AG09319 (cell line): ENCODE results near the gene CPLANE2.
"Not testable (repeated sequence)": the region's sequence is repeated elsewhere in the genome, so short reads cannot be mapped to it uniquely, and the experiment has no call there.

Source experiments
- DNase-seq: peaks from one replicate; pipeline ENCODE4 v3.0.0-alpha.2; 2010; ENCODE audit warnings: low read depth; ENCODE audit errors: extremely low read depth
- TF ChIP-seq, protein P1 (sequence below): IDR thresholded peaks from 2 replicates; pipeline ENCODE4 v1.5.1; 2011; ENCODE audit warnings: low read depth, mild to moderate bottlenecking, inconsistent platforms, low read length, moderate library complexity

Gene CPLANE2

GRCh38 chr1:16218014-16218673, 18.8 kb downstream of the CPLANE2 start:
- DNase-seq, result no peak
- TF ChIP-seq, protein P1, sequence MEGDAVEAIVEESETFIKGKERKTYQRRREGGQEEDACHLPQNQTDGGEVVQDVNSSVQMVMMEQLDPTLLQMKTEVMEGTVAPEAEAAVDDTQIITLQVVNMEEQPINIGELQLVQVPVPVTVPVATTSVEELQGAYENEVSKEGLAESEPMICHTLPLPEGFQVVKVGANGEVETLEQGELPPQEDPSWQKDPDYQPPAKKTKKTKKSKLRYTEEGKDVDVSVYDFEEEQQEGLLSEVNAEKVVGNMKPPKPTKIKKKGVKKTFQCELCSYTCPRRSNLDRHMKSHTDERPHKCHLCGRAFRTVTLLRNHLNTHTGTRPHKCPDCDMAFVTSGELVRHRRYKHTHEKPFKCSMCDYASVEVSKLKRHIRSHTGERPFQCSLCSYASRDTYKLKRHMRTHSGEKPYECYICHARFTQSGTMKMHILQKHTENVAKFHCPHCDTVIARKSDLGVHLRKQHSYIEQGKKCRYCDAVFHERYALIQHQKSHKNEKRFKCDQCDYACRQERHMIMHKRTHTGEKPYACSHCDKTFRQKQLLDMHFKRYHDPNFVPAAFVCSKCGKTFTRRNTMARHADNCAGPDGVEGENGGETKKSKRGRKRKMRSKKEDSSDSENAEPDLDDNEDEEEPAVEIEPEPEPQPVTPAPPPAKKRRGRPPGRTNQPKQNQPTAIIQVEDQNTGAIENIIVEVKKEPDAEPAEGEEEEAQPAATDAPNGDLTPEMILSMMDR, result no peak

- TF ChIP-seq, protein P1, result no peak
- peak; percentile 95 for DNase-seq
Measured at GRCh38 chr1:16217061-16217785, 19.8 kb downstream of the CPLANE2 start.

DNA sequence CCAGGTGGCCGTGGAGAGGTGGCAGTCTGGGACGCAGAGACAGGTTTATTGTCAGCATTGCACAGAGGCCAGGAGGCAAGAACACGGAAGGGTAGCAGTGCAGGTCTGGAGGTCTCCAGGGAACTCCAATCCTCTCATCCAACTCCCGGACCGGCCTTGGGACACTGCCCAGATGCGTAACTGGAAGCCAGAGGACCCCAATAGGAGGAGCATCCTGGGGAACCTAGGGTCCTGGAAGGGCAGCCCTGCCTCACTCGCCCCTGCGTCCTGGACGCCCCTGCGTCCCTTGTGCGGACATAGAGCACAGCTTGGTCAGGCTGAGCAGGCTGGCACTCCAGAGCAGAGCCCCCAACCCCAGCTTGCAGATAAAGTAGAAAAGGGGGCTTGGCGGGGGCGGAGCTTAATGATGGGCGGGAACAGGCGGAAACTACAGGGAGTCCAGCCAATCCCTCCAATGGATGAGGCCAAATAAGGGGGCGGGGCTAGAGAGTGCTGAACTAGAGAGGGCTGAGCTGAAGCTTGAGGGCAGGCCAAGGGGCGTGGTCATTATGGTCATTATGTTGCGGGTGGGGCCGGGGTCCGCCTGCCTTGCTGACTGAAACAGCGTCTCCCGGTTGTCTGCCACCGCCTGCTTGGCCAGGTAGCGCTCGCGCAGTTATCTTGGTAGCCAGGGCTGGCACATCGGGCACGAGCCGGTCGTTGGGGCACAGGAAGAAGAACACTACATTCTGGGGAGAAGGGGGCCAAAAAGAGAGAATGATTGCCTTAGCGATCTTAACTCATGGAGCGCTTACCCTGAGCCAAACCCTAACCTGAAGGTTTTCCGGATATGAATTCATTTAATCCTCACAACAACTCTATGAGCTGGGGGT, 20.9 kb downstream of the CPLANE2 start:
- peak; percentile 49 for DNase-seq

DNA sequence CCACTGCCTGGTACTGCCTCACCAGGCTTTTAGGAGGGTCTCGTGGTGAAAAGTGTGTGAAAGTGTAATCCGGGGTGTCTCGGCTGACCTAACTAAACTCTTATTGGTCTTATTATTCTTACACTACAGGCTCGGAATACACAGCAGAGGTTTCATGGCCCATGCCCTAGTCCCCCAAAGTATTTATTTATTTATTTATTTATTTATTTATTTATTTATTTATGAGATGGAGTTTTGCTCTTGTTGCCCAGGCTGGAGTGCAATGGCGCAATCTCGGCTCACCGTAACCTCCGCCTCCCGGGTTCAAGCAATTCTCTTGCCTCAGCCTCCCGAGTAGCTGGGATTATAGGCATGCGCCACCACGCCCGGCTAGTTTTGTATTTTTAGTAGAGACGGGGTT, 21.7 kb downstream of the CPLANE2 start:
- DNase-seq, result not testable (repeated sequence)

More for the DNA sequence above, 20.9 kb downstream of the CPLANE2 start:
- TF ChIP-seq, protein P1, result no peak

- not testable (repeated sequence) for DNase-seq
Measured at GRCh38 chr1:16213544-16213943, 23.4 kb downstream of the CPLANE2 start.

- TF ChIP-seq, protein P1, result no peak
- DNase-seq, result no peak
Measured at GRCh38 chr1:16213013-16213412, 24.0 kb downstream of the CPLANE2 start.

DNA sequence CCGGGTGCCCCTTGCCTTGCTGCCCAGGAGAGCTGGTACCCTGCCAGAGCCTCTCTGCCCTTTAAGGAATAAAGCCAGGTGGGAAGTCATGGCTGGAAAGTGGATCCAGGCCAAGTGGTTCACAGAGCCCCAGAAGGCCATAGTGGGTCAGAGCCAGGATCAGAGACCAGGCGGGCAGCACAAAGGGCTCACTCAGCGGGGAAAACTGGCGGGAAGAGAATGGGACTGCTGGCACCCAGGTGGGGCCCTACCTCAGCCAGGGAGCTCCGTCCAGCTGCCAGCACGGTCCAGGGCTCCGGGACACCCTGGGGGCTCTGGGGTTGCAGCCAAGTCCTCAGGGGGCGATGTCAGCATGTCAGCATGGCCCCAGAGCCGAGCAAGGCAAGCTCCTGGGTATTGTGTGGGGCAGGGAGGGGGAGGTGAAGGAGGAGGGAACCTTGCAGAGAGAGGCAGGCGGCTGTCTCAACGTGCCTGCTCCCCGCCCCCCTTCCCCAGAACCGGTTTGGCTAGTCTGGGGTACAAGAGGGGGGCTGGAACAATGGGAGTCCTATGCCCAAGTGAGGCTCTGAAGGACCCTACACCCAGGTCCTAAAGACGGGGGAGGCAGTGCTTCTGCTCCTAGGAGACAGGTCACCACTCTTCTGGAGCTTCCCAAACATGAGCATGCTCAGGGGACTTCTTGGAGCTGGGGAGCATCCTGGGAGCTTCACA, 24.6 kb downstream of the CPLANE2 start, which contains the start of gene ARHGEF19:
Gene ARHGEF19, minus strand, starts transcription at position 402 of the 711 bp plus-strand sequence. CDS start 3,598 bp downstream, outside the sequence.
- no peak for DNase-seq
- TF ChIP-seq, protein P1, result no peak
